Caco-2 (cell line): ENCODE results near the gene FOXI1. TPM values are rescaled to one million over a fixed set of nuclear protein-coding genes. Genes with fewer than 3 reads are reported as not detected.

ENCODE experiments used
- BruUV-seq: library from RNA; stranded (reverse); fragments of 400-500 nt; replicated peaks from 2 replicates; lab custom pipeline; 2021; lab: Mats Ljungman, UMichigan
- CTCF ChIA-PET: fragments of 300-600 bp; sonication (Branson Sonifier 250); formaldehyde crosslinking; loops from one replicate; lab custom pipeline; 2022; ENCODE audit warnings: antibody characterized with exemption; lab: Charles Lee
- POLR2A ChIA-PET: fragments of 300-600 bp; sonication (Branson Sonifier 250); formaldehyde crosslinking; loops from one replicate; lab custom pipeline; 2022; ENCODE audit warnings: antibody characterized with exemption; lab: Charles Lee
- DNase-seq, 2 experiments: peaks; one replicate each; pipeline versions ENCODE4 v3.0.0 to v3.0.0-alpha.2; 2020 to 2022
- H3K27me3 ChIP-seq: replicated peaks from 2 replicates; pipeline ENCODE4 v1.6.0; 2011; ENCODE audit warnings: low read length; ENCODE audit not compliant: control insufficient read depth, insufficient read depth
- H3K36me3 ChIP-seq: 2 replicates; pipeline ENCODE4 v1.5.1; 2011; ENCODE audit warnings: low read length; ENCODE audit not compliant: control insufficient read depth, insufficient read depth
- H3K4me1 ChIP-seq: fragments of 250-450 bp; sonication (Bioruptor Pico); 2 replicates; pipeline ENCODE4 v1.5.1; 2020; ENCODE audit warnings: mild to moderate bottlenecking
- H3K4me3 ChIP-seq: 2 replicates; pipeline ENCODE4 v1.5.1; 2011; ENCODE audit warnings: low read depth, mild to moderate bottlenecking, control low read depth, low read length
- H3K9me3 ChIP-seq: fragments of 250-450 bp; sonication (Bioruptor Pico); 2 replicates; pipeline ENCODE4 v1.5.1; 2020; ENCODE audit warnings: mild to moderate bottlenecking, moderate library complexity
- H3K27ac Mint-ChIP-seq: one replicate; pipeline ENCODE4 v1.8.0; 2022; ENCODE audit warnings: mixed read lengths; ENCODE audit not compliant: unreplicated experiment
- H3K27me3 Mint-ChIP-seq: one replicate; pipeline ENCODE4 v1.8.0; 2022; ENCODE audit warnings: mixed read lengths; ENCODE audit not compliant: insufficient read depth, unreplicated experiment
- H3K36me3 Mint-ChIP-seq: one replicate; pipeline ENCODE4 v1.8.0; 2022; ENCODE audit warnings: mild to moderate bottlenecking, mixed read lengths; ENCODE audit not compliant: insufficient read depth, unreplicated experiment
- H3K4me1 Mint-ChIP-seq: one replicate; pipeline ENCODE4 v1.8.0; 2022; ENCODE audit warnings: low read depth, mixed read lengths; ENCODE audit not compliant: unreplicated experiment
- H3K4me3 Mint-ChIP-seq: one replicate; pipeline ENCODE4 v1.8.0; 2022; ENCODE audit warnings: mild to moderate bottlenecking, moderate library complexity, mixed read lengths; ENCODE audit not compliant: unreplicated experiment
- H3K9me3 Mint-ChIP-seq: one replicate; pipeline ENCODE4 v1.8.0; 2022; ENCODE audit warnings: mixed read lengths; ENCODE audit not compliant: unreplicated experiment
- intact Hi-C: fragments of 100-400 bp; cut with micrococcal nuclease; formaldehyde crosslinking; loops from one replicate; pipeline ENCODE4 v1.10.0; 2022; ENCODE audit not compliant: unreplicated experiment
- total RNA-seq: library from RNA; stranded (reverse); gene quantifications from 2 replicates; pipeline ENCODE4 v1.2.3, GENCODE V29; 2022
- TF ChIP-seq, protein P1 (sequence below), 2 experiments: fragments of 200-600 bp in 1 of 2; IDR thresholded peaks; 1 replicate in 1 of 2; 2 replicates in 1 of 2; pipeline versions ENCODE4 v1.5.1 to v1.8.0; 2011 to 2022; ENCODE audit warnings: antibody characterized with exemption in 1 of 2, control low read depth in 1 of 2, inconsistent platforms in 1 of 2, low read depth in 1 of 2, low read length in 1 of 2, mild to moderate bottlenecking in 1 of 2, moderate library complexity in 1 of 2; ENCODE audit not compliant: insufficient read depth in 1 of 2, severe bottlenecking in 1 of 2, unreplicated experiment in 1 of 2

FOXI1 gene
- total RNA-seq, 1 experiment from 2014 or later = 0.14 TPM

DNA sequence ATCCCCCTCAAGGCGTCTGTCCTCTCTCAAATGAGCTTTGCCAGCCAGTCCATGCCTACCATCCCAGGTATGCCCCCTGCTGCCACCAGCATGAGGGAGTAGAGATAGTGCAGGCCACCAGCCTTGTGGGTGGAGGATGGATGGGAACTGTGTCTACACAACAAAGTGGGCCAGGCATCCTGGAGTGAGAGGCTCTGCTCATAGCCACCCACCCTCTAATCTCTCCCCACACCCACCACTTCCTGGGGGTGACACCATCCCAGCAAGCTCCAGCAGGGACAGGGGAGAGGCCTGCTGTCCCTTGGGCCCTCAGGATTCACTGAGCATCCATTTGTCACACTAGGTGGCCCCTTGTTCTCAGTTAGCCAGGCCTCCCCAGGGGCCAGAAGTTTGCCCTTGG is 25.5 kb upstream of the FOXI1 start:
- Histone ChIP-seq H3K4me1 (no peaks in the 10 kb centered on the region), H3K36me3 (no peaks in the 10 kb centered on the region), H3K27me3 (peaks cover 1% of the 10 kb centered on the region; the same call in 1 of the 2 replicates), H3K9me3 (no peaks in the 10 kb centered on the region), H3K4me3 (no peak overlapping the region)
- H3K4me1 Mint-ChIP-seq = no peaks in the 10 kb centered on the region
- no peaks in the 10 kb centered on the region for H3K9me3 Mint-ChIP-seq
- POLR2A ChIA-PET = no interaction called here
- no TSS peak for BruUV-seq
- H3K27ac Mint-ChIP-seq = no peak overlapping the region
- H3K4me3 Mint-ChIP-seq = no peak overlapping the region
- intact Hi-C loops = no loop called here
- CTCF ChIA-PET = no interaction called here
- no peak for DNase-seq
- H3K27me3 Mint-ChIP-seq = peaks cover 12% of the 10 kb centered on the region
- H3K36me3 Mint-ChIP-seq = no peaks in the 10 kb centered on the region
- TF ChIP-seq, protein P1, sequence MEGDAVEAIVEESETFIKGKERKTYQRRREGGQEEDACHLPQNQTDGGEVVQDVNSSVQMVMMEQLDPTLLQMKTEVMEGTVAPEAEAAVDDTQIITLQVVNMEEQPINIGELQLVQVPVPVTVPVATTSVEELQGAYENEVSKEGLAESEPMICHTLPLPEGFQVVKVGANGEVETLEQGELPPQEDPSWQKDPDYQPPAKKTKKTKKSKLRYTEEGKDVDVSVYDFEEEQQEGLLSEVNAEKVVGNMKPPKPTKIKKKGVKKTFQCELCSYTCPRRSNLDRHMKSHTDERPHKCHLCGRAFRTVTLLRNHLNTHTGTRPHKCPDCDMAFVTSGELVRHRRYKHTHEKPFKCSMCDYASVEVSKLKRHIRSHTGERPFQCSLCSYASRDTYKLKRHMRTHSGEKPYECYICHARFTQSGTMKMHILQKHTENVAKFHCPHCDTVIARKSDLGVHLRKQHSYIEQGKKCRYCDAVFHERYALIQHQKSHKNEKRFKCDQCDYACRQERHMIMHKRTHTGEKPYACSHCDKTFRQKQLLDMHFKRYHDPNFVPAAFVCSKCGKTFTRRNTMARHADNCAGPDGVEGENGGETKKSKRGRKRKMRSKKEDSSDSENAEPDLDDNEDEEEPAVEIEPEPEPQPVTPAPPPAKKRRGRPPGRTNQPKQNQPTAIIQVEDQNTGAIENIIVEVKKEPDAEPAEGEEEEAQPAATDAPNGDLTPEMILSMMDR (IDR thresholded peaks at IDR 0.05; ENCODE audit: insufficient read depth in 1 of 2, low read depth in 1 of 2, low read length in 1 of 2, severe bottlenecking in 1 of 2, unreplicated experiment in 1 of 2) = no peak

DNA sequence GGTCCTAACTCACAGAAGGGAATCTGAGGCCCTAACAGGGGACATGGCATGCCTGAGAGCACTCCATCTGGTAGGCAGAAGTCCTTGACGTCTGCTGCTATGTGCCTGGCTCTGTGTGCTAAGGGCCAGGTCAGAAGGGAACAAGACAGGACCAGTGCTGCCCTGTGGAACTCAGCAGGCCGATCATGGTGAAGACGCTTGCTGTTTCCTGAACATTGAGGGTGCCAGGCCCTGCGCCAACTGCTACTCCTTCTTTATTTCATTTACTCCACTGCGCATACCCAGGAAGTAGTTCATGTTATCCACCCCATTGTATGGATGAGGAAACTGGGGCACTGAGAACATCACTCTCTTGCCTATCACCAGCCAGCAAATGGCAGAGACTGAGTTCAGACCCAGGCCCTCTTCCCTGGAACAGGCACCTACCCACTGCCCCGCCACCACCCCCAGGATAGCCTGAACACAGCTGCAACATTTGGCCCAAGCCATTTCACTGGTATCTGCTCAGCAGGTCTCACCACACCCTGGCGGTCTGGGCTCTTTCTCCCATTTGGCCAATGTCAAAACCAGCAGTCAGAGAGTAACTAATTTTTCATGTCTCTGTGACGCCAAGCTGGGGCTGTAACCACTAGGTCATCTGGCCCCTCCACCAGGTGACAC is 24.8 kb upstream of the FOXI1 start:
- Mint-ChIP-seq H3K27ac (no peak overlapping the region), H3K36me3 (no peaks in the 10 kb centered on the region), H3K4me1 (no peaks in the 10 kb centered on the region), H3K4me3 (no peak overlapping the region), H3K27me3 (peaks cover 16% of the 10 kb centered on the region), H3K9me3 (no peaks in the 10 kb centered on the region)
- TF ChIP-seq, protein P1 (IDR thresholded peaks at IDR 0.05; ENCODE audit: insufficient read depth in 1 of 2, low read depth in 1 of 2, low read length in 1 of 2, severe bottlenecking in 1 of 2, unreplicated experiment in 1 of 2) = no peak
- ChIA-PET CTCF (no interaction called here), POLR2A (no interaction called here)
- no peaks in the 10 kb centered on the region for H3K9me3 ChIP-seq
- peaks cover 1% of the 10 kb centered on the region; the same call in 1 of the 2 replicates for H3K27me3 ChIP-seq
- H3K36me3 ChIP-seq = no peaks in the 10 kb centered on the region
- no peak overlapping the region for H3K4me3 ChIP-seq
- no peaks in the 10 kb centered on the region for H3K4me1 ChIP-seq
- no TSS peak for BruUV-seq
- no peak for DNase-seq
- intact Hi-C loops = no loop called here

DNA sequence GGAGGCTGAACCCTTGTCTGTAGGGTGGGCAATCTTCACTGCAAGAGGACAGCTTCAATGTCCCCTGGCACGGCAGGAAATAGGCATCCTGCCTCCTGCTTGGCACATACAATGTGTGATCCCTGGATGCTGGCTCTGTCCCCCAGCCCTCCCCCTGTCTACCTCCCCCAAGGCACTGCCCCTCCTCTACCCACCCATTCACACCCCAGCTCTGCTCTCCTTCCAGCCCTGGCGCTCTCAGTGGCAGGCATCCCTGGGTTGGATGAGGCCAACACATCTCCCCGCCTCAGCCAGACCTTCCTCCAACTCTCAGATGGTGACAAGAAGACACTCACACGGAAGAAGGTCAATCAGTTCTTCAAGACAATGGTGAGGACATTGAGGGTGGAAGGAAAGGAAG is 24.1 kb upstream of the FOXI1 start:
- no peaks in the 10 kb centered on the region for H3K4me1 Mint-ChIP-seq
- POLR2A ChIA-PET = no interaction called here
- CTCF ChIA-PET = no interaction called here

More for the DNA sequence above, 24.1 kb upstream of the FOXI1 start:
- H3K9me3 ChIP-seq = no peaks in the 10 kb centered on the region
- H3K27me3 ChIP-seq = peaks cover 1% of the 10 kb centered on the region; the same call in 1 of the 2 replicates
- TF ChIP-seq, protein P1 (IDR thresholded peaks at IDR 0.05; ENCODE audit: insufficient read depth in 1 of 2, low read depth in 1 of 2, low read length in 1 of 2, severe bottlenecking in 1 of 2, unreplicated experiment in 1 of 2) = no peak
- no peaks in the 10 kb centered on the region for H3K36me3 ChIP-seq
- intact Hi-C loops = no loop called here
- H3K4me3 ChIP-seq = no peak overlapping the region
- Mint-ChIP-seq H3K27ac (no peak overlapping the region), H3K4me3 (no peak overlapping the region), H3K9me3 (no peaks in the 10 kb centered on the region), H3K36me3 (no peaks in the 10 kb centered on the region), H3K27me3 (peaks cover 16% of the 10 kb centered on the region)
- H3K4me1 ChIP-seq = no peaks in the 10 kb centered on the region
- DNase-seq = no peak
- no TSS peak for BruUV-seq
